HUES64 (cell line): ENCODE results near the gene BTBD7.

ENCODE experiments used
- H3K27ac ChIP-seq: 2 replicates; pipeline ENCODE4 v1.7.0; 2013; ENCODE audit warnings: low read depth, low read length, inconsistent platforms
- H3K27me3 ChIP-seq: 2 replicates; pipeline ENCODE4 v1.6.1; 2013; ENCODE audit warnings: mild to moderate bottlenecking, low read length; ENCODE audit not compliant: insufficient read depth
- H3K36me3 ChIP-seq: 2 replicates; pipeline ENCODE4 v1.6.1; 2013; ENCODE audit warnings: mild to moderate bottlenecking, low read length; ENCODE audit not compliant: insufficient read depth
- H3K4me1 ChIP-seq: 2 replicates; pipeline ENCODE4 v1.6.1; 2013; ENCODE audit warnings: mild to moderate bottlenecking, low read length, moderate library complexity; ENCODE audit not compliant: insufficient read depth
- H3K4me3 ChIP-seq: 2 replicates; pipeline ENCODE4 v1.5.1; 2013; ENCODE audit warnings: mild to moderate bottlenecking, low read length, moderate library complexity
- H3K9ac ChIP-seq: 2 replicates; pipeline ENCODE4 v1.6.1; 2013; ENCODE audit warnings: mild to moderate bottlenecking, low read depth, low read length
- H3K9me3 ChIP-seq: 2 replicates; pipeline ENCODE4 v1.6.1; 2013; ENCODE audit warnings: low read depth, low read length; ENCODE audit not compliant: insufficient read depth
- WGBS: fragments of 150-250, 120-280 bp; methylation state at CpG from one replicate; pipeline ENCODE4 v1.1.7; 2013; ENCODE audit warnings: missing lambda C conversion rate; 5-methylcytosine and 5-hydroxymethylcytosine counted together

Gene BTBD7

GRCh38 chr14:93302688-93303581 is 29.9 kb downstream of the BTBD7 start:
- Histone ChIP-seq H3K4me1 (peaks cover 25% of the 10 kb centered on the region), H3K9me3 (no peaks in the 10 kb centered on the region), H3K27me3 (no peaks in the 10 kb centered on the region), H3K4me3 (no peak overlapping the region), H3K9ac (no peak overlapping the region), H3K27ac (no peak overlapping the region), H3K36me3 (no peaks in the 10 kb centered on the region)
- 92% methylated on average over 11 of the region's 12 CpGs for WGBS

DNA sequence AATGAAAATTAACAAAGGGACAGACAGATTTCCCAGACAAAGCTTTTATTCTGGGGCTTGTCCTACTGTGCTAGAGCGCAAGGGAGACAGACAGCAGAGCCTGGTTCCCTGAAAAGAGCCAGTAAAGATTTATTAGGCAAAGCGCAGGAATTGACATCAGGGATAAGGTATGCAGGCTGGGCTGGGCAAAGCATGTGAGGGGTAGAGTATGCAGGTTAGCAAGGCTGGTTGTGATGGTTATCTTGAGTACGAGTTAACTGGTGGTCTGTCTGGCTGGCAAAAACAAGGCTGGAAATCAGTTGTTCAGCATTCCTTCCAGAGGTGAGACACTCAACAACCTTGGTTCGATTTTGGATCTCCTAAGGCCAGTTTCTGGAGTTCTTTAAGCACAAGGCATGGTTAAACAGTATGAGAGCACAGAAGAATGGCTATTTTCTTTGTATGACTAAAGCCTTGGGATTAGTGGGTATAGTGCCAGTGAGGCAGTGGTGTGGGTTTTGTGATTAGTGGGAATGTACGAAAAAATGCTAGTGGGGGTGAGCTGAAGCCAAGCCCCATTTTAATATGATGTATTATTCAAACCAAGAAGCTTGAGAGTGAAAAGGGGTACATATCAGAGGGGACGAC is 30.9 kb downstream of the BTBD7 start:
- Histone ChIP-seq H3K9ac (0 out of 2 replicates have a peak overlapping the region, but pooled peaks have one; percentile 2), H3K4me3 (no peak overlapping the region), H3K27me3 (no peaks in the 10 kb centered on the region), H3K9me3 (no peaks in the 10 kb centered on the region), H3K4me1 (peaks cover 25% of the 10 kb centered on the region), H3K36me3 (no peaks in the 10 kb centered on the region), H3K27ac (peak overlapping the region; percentile 11; the same call in 1 of the 2 replicates)
- WGBS: 84% methylated on average over 6 of the region's 6 CpGs

DNA sequence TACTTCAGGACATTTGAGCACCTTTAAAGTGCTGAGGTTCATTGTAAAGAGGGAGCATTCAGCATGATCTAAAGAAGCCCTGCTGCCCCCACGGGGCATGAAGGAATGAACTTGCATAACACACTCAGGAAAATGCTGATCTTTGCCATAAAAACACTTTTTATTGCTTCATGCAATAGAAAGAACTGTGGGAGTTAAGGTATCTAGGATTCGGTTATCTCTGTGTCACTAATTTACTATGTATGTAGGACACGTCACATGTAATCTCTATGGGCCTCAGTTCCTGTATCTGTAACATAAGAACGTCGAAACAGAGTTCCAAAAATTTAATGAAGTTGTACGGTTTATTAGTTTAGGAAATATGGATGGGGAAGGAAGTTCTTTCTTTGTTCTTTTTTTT is 33.0 kb downstream of the BTBD7 start:
- no peak overlapping the region for H3K9ac ChIP-seq
- 92% methylated on average over 6 of the region's 6 CpGs for WGBS

DNA sequence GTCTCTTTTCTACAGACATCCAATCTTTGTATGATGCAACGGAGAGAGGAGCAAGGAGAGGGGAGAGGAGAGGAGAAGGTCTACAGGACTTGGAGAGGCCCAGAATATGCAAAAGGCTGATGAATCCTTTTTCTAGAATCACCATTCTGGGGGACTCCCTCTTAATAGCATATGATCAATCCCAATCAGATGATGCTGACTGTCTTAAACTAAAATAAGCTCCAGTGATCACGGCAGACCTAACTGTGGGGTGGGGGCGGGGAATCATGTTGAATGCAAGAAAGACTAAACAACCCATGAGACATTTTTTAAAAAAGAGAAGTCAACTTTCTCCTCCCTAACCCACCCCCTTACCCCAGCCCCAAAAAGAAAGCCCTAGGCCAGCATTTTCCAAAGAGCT is 33.4 kb downstream of the BTBD7 start:
- H3K27me3 ChIP-seq: no peaks in the 10 kb centered on the region
- H3K9me3 ChIP-seq: no peaks in the 10 kb centered on the region
- 83% methylated on average over 3 of the region's 3 CpGs for WGBS
- peaks cover 4% of the 10 kb centered on the region for H3K36me3 ChIP-seq
- no peak overlapping the region for H3K9ac ChIP-seq
- H3K4me1 ChIP-seq: peaks cover 31% of the 10 kb centered on the region
- H3K27ac ChIP-seq: no peak overlapping the region
- H3K4me3 ChIP-seq: no peak overlapping the region

More for the DNA sequence above, 33.0 kb downstream of the BTBD7 start:
- H3K27me3 ChIP-seq: no peaks in the 10 kb centered on the region
- no peak overlapping the region for H3K4me3 ChIP-seq
- no peak overlapping the region for H3K27ac ChIP-seq
- H3K9me3 ChIP-seq: no peaks in the 10 kb centered on the region
- peaks cover 31% of the 10 kb centered on the region for H3K4me1 ChIP-seq
- no peaks in the 10 kb centered on the region for H3K36me3 ChIP-seq

DNA sequence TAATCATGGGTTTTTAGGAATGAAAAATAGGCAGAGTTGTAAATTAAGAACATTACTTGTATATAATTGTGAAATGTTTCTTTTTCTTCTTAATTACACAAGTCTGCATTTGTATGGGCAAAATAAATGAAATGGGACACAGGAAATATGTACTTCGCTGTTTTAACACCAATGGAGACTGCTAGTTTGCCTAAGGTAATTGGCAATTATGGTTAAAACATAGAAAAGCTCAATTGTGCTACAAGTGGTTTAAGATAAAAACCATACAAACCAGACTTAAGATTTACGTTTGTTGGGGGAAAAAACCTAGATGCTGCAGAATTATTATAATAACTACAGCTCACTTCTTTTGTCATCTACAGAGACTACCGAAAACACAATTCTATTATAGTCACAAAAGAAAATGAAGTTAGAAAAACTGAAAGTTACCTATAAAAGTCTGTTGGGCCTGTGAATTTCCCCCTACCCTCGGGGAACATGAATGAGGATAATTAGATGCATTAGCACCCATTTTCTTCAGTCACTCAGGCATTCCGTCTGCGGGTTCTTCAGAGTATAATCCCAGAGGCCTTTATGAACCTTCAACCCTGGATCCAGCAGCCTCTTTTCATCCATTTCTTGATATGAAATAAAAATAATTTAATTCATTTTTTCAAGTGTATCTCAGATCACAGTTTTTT is 37.2 kb downstream of the BTBD7 start:
- H3K9ac ChIP-seq: no peak overlapping the region
- H3K27ac ChIP-seq: no peak overlapping the region
- H3K4me3 ChIP-seq: no peak overlapping the region
- no peaks in the 10 kb centered on the region for H3K27me3 ChIP-seq
- H3K4me1 ChIP-seq: peaks cover 20% of the 10 kb centered on the region
- H3K36me3 ChIP-seq: peaks cover 35% of the 10 kb centered on the region
- 80% methylated on average over 5 of the region's 6 CpGs for WGBS
- H3K9me3 ChIP-seq: no peaks in the 10 kb centered on the region

DNA sequence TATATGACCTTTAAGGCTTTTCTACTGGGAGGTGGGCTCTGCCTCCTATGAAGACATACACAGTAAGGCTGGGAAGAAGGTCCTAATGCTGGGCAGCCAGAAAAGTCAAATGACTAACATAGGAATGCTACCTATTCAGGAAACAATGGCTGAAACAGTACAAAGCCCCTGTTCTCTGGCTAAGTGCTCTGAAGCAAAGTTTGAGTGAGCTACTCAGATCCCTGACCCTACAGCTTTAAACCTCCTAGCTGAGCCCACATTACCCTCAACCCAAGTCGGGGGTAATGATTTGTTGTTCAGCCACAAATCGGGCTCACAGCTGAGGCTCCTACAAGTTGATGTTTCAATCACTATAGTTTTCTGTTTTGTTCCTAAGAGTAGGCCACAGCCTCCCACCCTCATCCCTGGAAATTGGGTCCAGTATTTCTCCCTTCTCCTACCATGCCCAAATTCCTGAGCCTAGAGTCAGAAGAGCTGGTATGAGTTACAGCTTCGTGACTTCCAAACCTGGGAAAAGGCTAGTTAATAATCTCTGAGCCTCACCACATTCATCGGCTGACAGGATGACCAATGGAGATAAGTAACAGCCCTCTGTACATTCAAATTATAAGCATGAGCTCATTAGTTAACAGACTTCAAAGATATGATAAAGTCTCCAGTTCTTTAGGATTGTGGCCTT is 46.5 kb downstream of the BTBD7 start:
- 97% methylated on average over 4 of the region's 4 CpGs for WGBS
- Histone ChIP-seq H3K36me3 (peaks cover 43% of the 10 kb centered on the region), H3K4me1 (peaks cover 6% of the 10 kb centered on the region; the same call in 1 of the 2 replicates), H3K9ac (no peak overlapping the region), H3K27ac (0 out of 2 replicates have a peak overlapping the region, but pooled peaks have one; percentile 28), H3K4me3 (no peak overlapping the region), H3K9me3 (no peaks in the 10 kb centered on the region), H3K27me3 (no peaks in the 10 kb centered on the region)

GRCh38 chr14:93285044-93285443 is 47.8 kb downstream of the BTBD7 start:
- Histone ChIP-seq H3K27ac (no peak overlapping the region), H3K4me3 (no peak overlapping the region), H3K27me3 (no peaks in the 10 kb centered on the region), H3K4me1 (peaks cover 6% of the 10 kb centered on the region; the same call in 1 of the 2 replicates), H3K9ac (no peak overlapping the region), H3K36me3 (peaks cover 38% of the 10 kb centered on the region), H3K9me3 (no peaks in the 10 kb centered on the region)
- no CpG with 5 or more reads among the region's 2 CpGs for WGBS

DNA sequence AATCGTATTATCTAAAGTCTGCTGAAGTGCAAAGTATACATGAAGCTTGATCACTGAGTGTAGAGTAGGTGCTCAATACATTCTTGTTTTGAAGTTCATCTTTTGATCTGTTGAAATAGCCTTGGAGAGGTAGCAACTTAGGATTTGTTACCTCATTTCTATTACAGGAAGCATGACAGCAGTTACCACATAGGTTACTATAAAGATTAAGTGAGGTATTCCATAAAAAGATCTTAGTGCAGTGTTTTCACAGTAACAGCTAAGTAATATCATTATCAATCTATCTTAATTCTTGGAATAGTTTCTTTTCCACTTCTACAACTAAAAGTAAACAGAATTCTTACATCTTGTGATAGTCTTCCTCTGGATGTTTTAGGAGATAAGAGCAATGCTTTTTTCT is 50.9 kb downstream of the BTBD7 start:
- Histone ChIP-seq H3K36me3 (peaks cover 18% of the 10 kb centered on the region; the same call in 1 of the 2 replicates), H3K9ac (no peak overlapping the region), H3K27me3 (no peaks in the 10 kb centered on the region), H3K9me3 (no peaks in the 10 kb centered on the region), H3K4me3 (no peak overlapping the region), H3K4me1 (peaks cover 6% of the 10 kb centered on the region; the same call in 1 of the 2 replicates), H3K27ac (no peak overlapping the region)
- 100% methylated on average over 1 of the region's 1 CpG for WGBS

GRCh38 chr14:93280743-93281142 is 52.1 kb downstream of the BTBD7 start:
- H3K27ac ChIP-seq: no peak overlapping the region
- no peaks in the 10 kb centered on the region for H3K27me3 ChIP-seq
- no peaks in the 10 kb centered on the region for H3K4me1 ChIP-seq
- no peak overlapping the region for H3K4me3 ChIP-seq
- no peak overlapping the region for H3K9ac ChIP-seq
- 100% methylated on average over 3 of the region's 5 CpGs for WGBS
- peaks cover 18% of the 10 kb centered on the region; the same call in 1 of the 2 replicates for H3K36me3 ChIP-seq
- H3K9me3 ChIP-seq: no peaks in the 10 kb centered on the region

DNA sequence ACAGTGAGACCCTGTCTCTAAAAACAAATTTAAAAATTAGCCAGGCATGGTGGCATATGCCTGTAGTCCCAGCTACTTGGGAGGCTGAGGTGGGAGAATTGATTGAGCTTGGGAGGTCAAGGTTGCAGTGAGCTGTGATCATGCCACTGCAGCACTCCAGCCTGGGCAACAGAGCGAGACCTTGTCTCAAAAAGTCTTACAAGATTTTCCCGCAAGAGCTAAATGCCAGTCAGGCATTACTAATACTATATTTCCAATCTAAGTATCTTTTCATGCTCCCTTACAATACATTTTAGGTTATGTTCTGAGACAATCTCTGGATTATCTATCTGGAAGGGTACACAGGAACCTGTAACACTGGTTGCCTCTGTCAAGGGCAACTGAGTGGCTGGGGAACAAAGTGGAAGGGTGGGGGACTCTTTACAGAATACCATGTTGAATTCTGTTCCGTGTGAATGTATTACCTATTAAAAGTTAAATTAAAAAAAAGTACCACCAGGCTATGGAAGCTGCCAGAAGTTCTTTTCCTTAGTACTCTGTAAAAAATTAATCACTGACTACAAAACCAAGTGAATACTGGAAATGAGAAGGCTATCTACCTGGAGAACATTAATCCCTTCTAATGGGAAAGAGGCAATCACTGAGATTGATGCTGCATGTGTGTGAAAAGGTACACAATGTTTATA is 56.7 kb downstream of the BTBD7 start:
- WGBS: 93% methylated on average over 2 of the region's 3 CpGs

More for the DNA sequence above, 56.7 kb downstream of the BTBD7 start:
- Histone ChIP-seq H3K27me3 (no peaks in the 10 kb centered on the region), H3K9ac (no peak overlapping the region), H3K4me3 (no peak overlapping the region), H3K4me1 (no peaks in the 10 kb centered on the region), H3K36me3 (no peaks in the 10 kb centered on the region), H3K9me3 (no peaks in the 10 kb centered on the region), H3K27ac (no peak overlapping the region)
